Panc1 (cell line): ENCODE data around the gene SCGB1D1. TPM values are rescaled to one million over a fixed set of nuclear protein-coding genes. Genes with fewer than 3 reads are reported as not detected.

Source experiments
- ATAC-seq: fragments of 200-7000 bp; cut with Tn5 transposase; 2 replicates; pipeline ENCODE4 v1.9.1; 2020; ENCODE audit warnings: mild to moderate bottlenecking, moderate library complexity
- BruUV-seq: library from RNA; stranded (reverse); fragments of 400-500 nt; replicated peaks from 2 replicates; lab custom pipeline; 2021; lab: Mats Ljungman, UMichigan
- CTCF ChIA-PET: fragments of 300-600 bp; sonication (Branson Sonifier 250); formaldehyde crosslinking; loops from one replicate; lab custom pipeline; 2022; ENCODE audit warnings: antibody characterized with exemption; lab: Charles Lee
- POLR2A ChIA-PET: fragments of 300-600 bp; sonication (Branson Sonifier 250); formaldehyde crosslinking; loops from one replicate; lab custom pipeline; 2022; ENCODE audit warnings: antibody characterized with exemption; lab: Charles Lee
- DNase-seq: peaks from one replicate; pipeline ENCODE4 v3.0.0-alpha.2; 2010; ENCODE audit warnings: low read depth, low spot score
- H3K27ac ChIP-seq: 2 replicates; pipeline ENCODE4 v1.5.1; 2011; ENCODE audit warnings: mild to moderate bottlenecking, low read length, inconsistent platforms
- H3K27me3 ChIP-seq: fragments of 200-500 bp; sonication (Bioruptor generic); 2 replicates; pipeline ENCODE4 v1.6.0; 2014; ENCODE audit warnings: low read length, inconsistent platforms; ENCODE audit not compliant: control insufficient read depth, insufficient read depth
- H3K36me3 ChIP-seq: fragments of 200-500 bp; sonication (Bioruptor generic); 2 replicates; pipeline ENCODE4 v1.5.1; 2014; ENCODE audit warnings: inconsistent platforms, mild to moderate bottlenecking, low read length, moderate library complexity; ENCODE audit not compliant: control insufficient read depth, insufficient read depth
- H3K4me1 ChIP-seq: 2 replicates; pipeline ENCODE4 v1.5.1; 2011; ENCODE audit warnings: inconsistent platforms, mild to moderate bottlenecking, low read length, moderate library complexity; ENCODE audit not compliant: control insufficient read depth, insufficient read depth
- H3K4me3 ChIP-seq, 2 experiments: 2 replicates each; pipeline ENCODE4 v1.5.1; 2011 to 2012; ENCODE audit warnings: low read depth in 2 of 2, low read length in 2 of 2, mild to moderate bottlenecking in 2 of 2, inconsistent platforms in 1 of 2, moderate library complexity in 1 of 2
- H3K9me3 ChIP-seq: fragments of 200-500 bp; sonication (Bioruptor generic); 2 replicates; pipeline ENCODE4 v1.5.1; 2014; ENCODE audit warnings: low read depth, mild to moderate bottlenecking, inconsistent platforms, low read length, moderate library complexity; ENCODE audit not compliant: control insufficient read depth, insufficient read depth
- POLR2AphosphoS5 ChIP-seq: IDR thresholded peaks from 2 replicates; pipeline ENCODE4 v1.6.1; 2012; ENCODE audit warnings: mild to moderate bottlenecking, low read depth, low read length, moderate library complexity
- REST ChIP-seq, 2 experiments: IDR thresholded peaks; 2 replicates each; pipeline ENCODE4 v1.6.1; 2011 to 2012; ENCODE audit warnings: low read depth in 2 of 2, control low read depth in 1 of 2, low read length in 1 of 2, mild to moderate bottlenecking in 1 of 2, moderate library complexity in 1 of 2; ENCODE audit not compliant: insufficient read depth in 1 of 2
- SIN3A ChIP-seq: IDR thresholded peaks from 2 replicates; pipeline ENCODE4 v1.6.1; 2012; ENCODE audit warnings: low read depth, mild to moderate bottlenecking, low read length, moderate library complexity, borderline replicate concordance; ENCODE audit not compliant: insufficient read depth
- TCF7L2 ChIP-seq: IDR thresholded peaks from 2 replicates; pipeline ENCODE4 v1.6.1; 2011; ENCODE audit warnings: mild to moderate bottlenecking, low read depth, low read length, inconsistent platforms
- in situ Hi-C: cut with HindIII; loops from 2 replicates; pipeline ENCODE4 v1.10.0; 2016; ENCODE audit warnings: low sequenced_read_pairs, low pct_unique_long_range_greater_than_20kb
- intact Hi-C: fragments of 100-400 bp; cut with micrococcal nuclease; formaldehyde crosslinking; loops from one replicate; pipeline ENCODE4 v1.10.0; 2022; ENCODE audit not compliant: unreplicated experiment
- total RNA-seq: library from RNA; stranded (reverse); gene quantifications from one replicate; pipeline ENCODE4 v1.2.1, GENCODE V29; 2021; ENCODE audit not compliant: unreplicated experiment
- TF ChIP-seq, protein P1 (sequence below): fragments of 450-650 bp; IDR thresholded peaks from 2 replicates; pipeline ENCODE4 v1.5.1; 2017; ENCODE audit warnings: mild to moderate bottlenecking

The SCGB1D1 gene
- total RNA-seq, 1 experiment from 2014 or later, result not detected

- no peak overlapping the region for H3K27ac ChIP-seq
- H3K27me3 ChIP-seq, result no peaks in the 10 kb centered on the region
- no peak for DNase-seq
- H3K36me3 ChIP-seq, result peaks cover 11% of the 10 kb centered on the region
- H3K4me1 ChIP-seq, result no peaks in the 10 kb centered on the region
- no peaks in the 10 kb centered on the region for H3K9me3 ChIP-seq
- in situ Hi-C loops (no loop called here), intact Hi-C loops (no loop called here)
- H3K4me3 ChIP-seq, result no peak overlapping the region
- CTCF ChIA-PET, result no interaction called here
- no peak for ATAC-seq
- TF ChIP-seq TCF7L2, result no peak
- TF ChIP-seq, protein P1, sequence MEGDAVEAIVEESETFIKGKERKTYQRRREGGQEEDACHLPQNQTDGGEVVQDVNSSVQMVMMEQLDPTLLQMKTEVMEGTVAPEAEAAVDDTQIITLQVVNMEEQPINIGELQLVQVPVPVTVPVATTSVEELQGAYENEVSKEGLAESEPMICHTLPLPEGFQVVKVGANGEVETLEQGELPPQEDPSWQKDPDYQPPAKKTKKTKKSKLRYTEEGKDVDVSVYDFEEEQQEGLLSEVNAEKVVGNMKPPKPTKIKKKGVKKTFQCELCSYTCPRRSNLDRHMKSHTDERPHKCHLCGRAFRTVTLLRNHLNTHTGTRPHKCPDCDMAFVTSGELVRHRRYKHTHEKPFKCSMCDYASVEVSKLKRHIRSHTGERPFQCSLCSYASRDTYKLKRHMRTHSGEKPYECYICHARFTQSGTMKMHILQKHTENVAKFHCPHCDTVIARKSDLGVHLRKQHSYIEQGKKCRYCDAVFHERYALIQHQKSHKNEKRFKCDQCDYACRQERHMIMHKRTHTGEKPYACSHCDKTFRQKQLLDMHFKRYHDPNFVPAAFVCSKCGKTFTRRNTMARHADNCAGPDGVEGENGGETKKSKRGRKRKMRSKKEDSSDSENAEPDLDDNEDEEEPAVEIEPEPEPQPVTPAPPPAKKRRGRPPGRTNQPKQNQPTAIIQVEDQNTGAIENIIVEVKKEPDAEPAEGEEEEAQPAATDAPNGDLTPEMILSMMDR, result no peak
- no peak for TF ChIP-seq REST (IDR thresholded peaks at IDR 0.05; ENCODE audit: insufficient read depth in 1 of 2, low read depth in 2 of 2, low read length in 1 of 2)
- TF ChIP-seq SIN3A, result no peak
- no peak for TF ChIP-seq POLR2AphosphoS5
- BruUV-seq, result no TSS peak
- POLR2A ChIA-PET, result no interaction called here
Measured at GRCh38 chr11:62148271-62148980, 41.6 kb upstream of the SCGB1D1 start.

DNA sequence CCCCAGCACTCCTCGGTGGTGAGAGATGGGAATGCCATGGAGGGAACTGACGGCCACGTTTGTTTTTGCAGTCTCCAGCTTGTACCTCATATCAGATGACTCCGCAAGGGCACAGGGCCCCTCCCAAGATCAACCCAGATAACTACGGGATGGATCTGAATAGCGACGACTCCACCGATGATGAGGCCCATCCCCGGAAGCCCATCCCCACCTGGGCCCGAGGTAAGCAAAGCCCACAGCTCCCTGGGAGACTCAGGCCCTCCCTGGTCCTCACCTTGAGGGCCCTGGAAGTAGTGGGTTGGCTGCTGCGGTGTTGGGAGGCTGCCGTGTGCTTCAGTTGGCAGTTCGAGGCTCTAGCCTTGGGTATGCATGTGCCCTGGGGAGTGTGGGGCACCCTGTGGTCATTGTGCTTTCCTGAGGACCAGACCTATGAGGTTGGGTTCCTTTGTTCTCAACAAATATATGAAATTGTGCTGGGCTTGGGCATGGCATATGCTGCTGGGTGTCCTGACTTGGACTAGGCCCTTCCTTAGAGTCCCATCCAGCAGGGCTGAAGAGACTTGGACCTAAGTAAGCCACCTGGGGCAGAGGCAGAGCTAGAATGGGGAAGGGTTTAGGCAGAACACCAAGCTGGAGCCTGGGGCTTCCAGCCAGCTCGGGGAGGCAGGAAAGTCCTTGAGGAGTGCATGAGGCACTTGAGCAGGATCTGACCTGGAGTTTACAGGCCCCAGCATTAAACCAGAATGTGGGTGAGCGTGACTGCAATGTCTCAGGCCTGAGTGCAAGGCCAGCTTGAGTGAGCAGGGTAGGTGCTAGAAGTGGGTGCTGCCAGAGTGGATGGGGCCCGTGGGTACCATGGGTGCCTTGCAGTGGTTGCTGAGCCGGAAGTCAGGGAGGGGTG lies 39.8 kb upstream of the SCGB1D1 start:
- intact Hi-C loops, result no loop called here
- H3K27ac ChIP-seq, result no peak overlapping the region
- no peaks in the 10 kb centered on the region for H3K9me3 ChIP-seq
- ATAC-seq (no peak), DNase-seq (no peak)
- H3K4me3 ChIP-seq, result no peak overlapping the region
- in situ Hi-C loops, result no loop called here
- no peaks in the 10 kb centered on the region for H3K27me3 ChIP-seq
- ChIA-PET POLR2A (no interaction called here), CTCF (no interaction called here)
- BruUV-seq, result no TSS peak
- TF ChIP-seq POLR2AphosphoS5, result no peak
- TF ChIP-seq TCF7L2, result no peak
- TF ChIP-seq, protein P1, result no peak
- TF ChIP-seq REST (IDR thresholded peaks at IDR 0.05; ENCODE audit: insufficient read depth in 1 of 2, low read depth in 2 of 2, low read length in 1 of 2), result no peak
- no peak for TF ChIP-seq SIN3A
- H3K36me3 ChIP-seq, result peaks cover 13% of the 10 kb centered on the region
- H3K4me1 ChIP-seq, result no peaks in the 10 kb centered on the region
